SW480 (cell line): Measurements from ENCODE around the gene RBM22.

ENCODE experiments used
- DNase-seq: peaks from one replicate; pipeline ENCODE4 v3.0.0-alpha.2; 2016; ENCODE audit warnings: low spot score

RBM22 gene

GRCh38 chr5:150651924-150652671 lies 48.8 kb downstream of the RBM22 start:
- DNase-seq = no peak

- DNase-seq = no peak
These were observed 49.5 kb downstream of the RBM22 start for GRCh38 chr5:150651382-150651781.

- no peak for DNase-seq
These were observed 50.5 kb downstream of the RBM22 start for GRCh38 chr5:150650021-150651006.

GRCh38 chr5:150649108-150650020 lies 51.5 kb downstream of the RBM22 start:
- no peak for DNase-seq

GRCh38 chr5:150648294-150649107 lies 52.4 kb downstream of the RBM22 start:
- DNase-seq = no peak

GRCh38 chr5:150647275-150648251 lies 53.3 kb downstream of the RBM22 start:
- no peak for DNase-seq

GRCh38 chr5:150645070-150645700 lies 55.7 kb downstream of the RBM22 start:
- no peak for DNase-seq

GRCh38 chr5:150644514-150644913 lies 56.3 kb downstream of the RBM22 start:
- DNase-seq = no peak

GRCh38 chr5:150644058-150644457 lies 56.8 kb downstream of the RBM22 start:
- DNase-seq = no peak

GRCh38 chr5:150642991-150643710 lies 57.7 kb downstream of the RBM22 start:
- no peak for DNase-seq

GRCh38 chr5:150642567-150642927 lies 58.3 kb downstream of the RBM22 start:
- peak; percentile 81 for DNase-seq

- no peak for DNase-seq
These were observed 58.9 kb downstream of the RBM22 start for GRCh38 chr5:150641824-150642566.

- no peak for DNase-seq
These were observed 59.8 kb downstream of the RBM22 start for GRCh38 chr5:150641006-150641570.
